T-helper 17 cell (primary cell): ENCODE results near the gene HPD. TPM values are rescaled to one million over a fixed set of nuclear protein-coding genes. Genes with fewer than 3 reads are reported as not detected.

ENCODE experiments used
- ATAC-seq: fragments of 150-1000 bp; cut with Tn5 transposase; 2 replicates; pipeline ENCODE4 v1.10.0; 2021; ENCODE audit warnings: mild to moderate bottlenecking, moderate library complexity
- DNase-seq, 3 donors: peaks; one replicate each; pipeline versions ENCODE4 v3.0.0 to v3.0.0-alpha.2; 2020 to 2021
- H3K9me3 ChIP-seq: one replicate; pipeline ENCODE4 v1.7.0; 2013; ENCODE audit warnings: low read length, mild to moderate bottlenecking; ENCODE audit not compliant: control insufficient read depth, poor library complexity, severe bottlenecking
- H3K27ac Mint-ChIP-seq: one replicate; pipeline ENCODE4 v1.8.0; 2022; ENCODE audit warnings: mild to moderate bottlenecking, moderate library complexity, mixed read lengths
- H3K27me3 Mint-ChIP-seq: one replicate; pipeline ENCODE4 v1.8.0; 2022; ENCODE audit warnings: mixed read lengths
- H3K36me3 Mint-ChIP-seq: one replicate; pipeline ENCODE4 v1.8.0; 2022; ENCODE audit warnings: low read depth, mixed read lengths
- H3K4me1 Mint-ChIP-seq: one replicate; pipeline ENCODE4 v1.8.0; 2022; ENCODE audit warnings: mild to moderate bottlenecking, mixed read lengths
- H3K4me3 Mint-ChIP-seq: one replicate; pipeline ENCODE4 v1.8.0; 2022; ENCODE audit warnings: mild to moderate bottlenecking, moderate library complexity, mixed read lengths
- total RNA-seq, 4 donors: library from RNA in 2 of 4; stranded (reverse) in 2 of 4; gene quantifications; one replicate each; pipeline ENCODE4 v1.2.3 and lab custom pipeline; 2022 to 2026

Gene HPD
- total RNA-seq, 2 donors from 2014 or later: not detected

DNA sequence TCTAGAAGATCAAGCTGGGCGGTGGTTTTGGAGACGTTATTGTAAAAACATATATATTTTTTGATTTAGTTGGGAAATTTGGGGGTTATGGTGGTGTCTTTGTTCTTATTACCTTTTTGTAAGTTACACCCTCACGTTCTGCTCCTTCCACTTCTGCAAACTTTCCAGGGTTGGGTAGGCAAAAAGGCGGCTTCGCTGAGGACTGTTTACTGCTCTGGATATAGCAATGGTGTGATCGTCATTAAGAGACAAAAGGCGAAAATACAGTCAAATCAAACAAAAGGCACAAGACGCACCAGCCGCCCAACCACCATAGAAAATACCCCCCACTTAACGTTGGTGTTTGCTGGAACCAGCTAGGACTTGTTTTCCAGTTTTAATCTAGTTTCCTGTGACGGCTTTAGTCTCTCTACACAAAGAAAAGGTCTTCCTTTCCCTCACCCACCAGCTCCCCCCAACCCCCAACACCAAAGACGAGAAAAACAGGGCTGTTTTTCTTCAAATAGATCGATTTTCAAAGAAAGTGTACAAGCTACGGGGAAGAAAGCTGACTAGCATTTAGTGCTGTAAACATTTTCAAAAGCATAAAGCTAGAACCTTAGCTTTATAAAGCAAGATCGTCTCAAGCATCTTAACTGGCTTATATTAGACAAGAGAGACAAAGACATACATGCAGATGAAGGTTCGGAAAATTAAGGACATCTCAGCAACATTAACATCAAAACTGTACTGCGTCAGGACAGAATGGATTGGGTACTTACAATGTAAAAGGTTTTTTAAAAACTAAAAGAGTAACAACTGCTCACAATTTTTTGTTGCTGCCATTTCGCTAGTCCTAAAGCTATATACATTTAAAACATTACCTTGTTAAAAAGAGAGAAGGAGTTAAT is 56.8 kb downstream of the HPD start:
- no peaks in the 10 kb centered on the region for H3K9me3 ChIP-seq
- H3K4me1 Mint-ChIP-seq: peaks cover 51% of the 10 kb centered on the region
- H3K36me3 Mint-ChIP-seq: peaks cover 18% of the 10 kb centered on the region
- H3K27me3 Mint-ChIP-seq: no peaks in the 10 kb centered on the region
- H3K27ac Mint-ChIP-seq: peak overlapping the region; percentile 99
- DNase-seq (peak in 1 of 3 donors; percentile 22), ATAC-seq (peak; percentile 14)
- peak overlapping the region; percentile 99 for H3K4me3 Mint-ChIP-seq

DNA sequence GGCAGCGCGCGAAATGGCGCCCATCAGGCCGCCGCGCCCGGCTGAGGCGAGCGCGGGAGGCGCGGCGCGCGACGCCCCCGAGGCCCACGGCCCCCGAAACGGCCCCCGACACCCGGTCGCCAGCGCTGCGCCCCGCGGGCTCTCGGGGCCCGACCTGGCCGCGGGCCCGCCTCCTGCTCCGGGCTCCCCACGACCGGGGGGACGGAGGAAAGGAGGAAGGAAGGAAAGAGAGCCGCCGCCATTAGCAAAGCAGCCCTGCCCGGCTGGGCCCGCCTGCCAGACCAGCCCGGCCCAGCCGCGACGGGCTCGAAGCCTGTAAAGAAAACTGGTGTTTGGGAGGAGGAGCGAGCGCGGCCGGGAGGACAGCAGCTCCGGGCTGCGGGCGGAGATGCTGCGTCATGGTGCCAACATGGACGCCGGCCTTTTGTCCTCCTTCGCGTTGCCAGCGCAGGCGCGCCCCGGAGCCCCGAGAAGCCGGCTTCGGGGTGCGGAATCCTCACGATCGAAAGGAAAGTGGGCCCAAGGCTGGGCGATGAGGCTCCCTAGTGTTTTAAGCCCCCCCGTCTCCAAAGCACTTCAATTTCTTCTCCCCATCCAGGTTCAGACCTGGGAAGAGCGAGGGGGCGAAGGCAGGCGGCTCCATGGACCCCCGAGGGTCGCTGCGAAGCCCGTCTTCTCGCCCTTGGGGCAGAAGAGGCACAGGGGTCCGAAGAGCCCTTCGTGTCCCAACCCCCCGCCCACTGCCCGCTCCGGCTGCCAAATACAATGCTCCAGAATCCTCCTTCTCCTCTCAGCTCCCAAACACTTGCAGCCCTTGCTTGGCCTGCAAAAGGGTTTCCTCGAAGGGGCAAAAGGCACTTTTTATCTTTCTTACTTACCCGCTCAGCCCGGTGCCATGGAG is 57.7 kb downstream of the HPD start:
- H3K9me3 ChIP-seq: no peaks in the 10 kb centered on the region
- ATAC-seq (peak; percentile 28), DNase-seq (peak; percentile 58 to 60 (median 59))
- Mint-ChIP-seq H3K36me3 (peaks cover 15% of the 10 kb centered on the region), H3K27ac (peak overlapping the region; percentile 99), H3K4me3 (peak overlapping the region; percentile 99), H3K27me3 (no peaks in the 10 kb centered on the region), H3K4me1 (peaks cover 43% of the 10 kb centered on the region)

DNA sequence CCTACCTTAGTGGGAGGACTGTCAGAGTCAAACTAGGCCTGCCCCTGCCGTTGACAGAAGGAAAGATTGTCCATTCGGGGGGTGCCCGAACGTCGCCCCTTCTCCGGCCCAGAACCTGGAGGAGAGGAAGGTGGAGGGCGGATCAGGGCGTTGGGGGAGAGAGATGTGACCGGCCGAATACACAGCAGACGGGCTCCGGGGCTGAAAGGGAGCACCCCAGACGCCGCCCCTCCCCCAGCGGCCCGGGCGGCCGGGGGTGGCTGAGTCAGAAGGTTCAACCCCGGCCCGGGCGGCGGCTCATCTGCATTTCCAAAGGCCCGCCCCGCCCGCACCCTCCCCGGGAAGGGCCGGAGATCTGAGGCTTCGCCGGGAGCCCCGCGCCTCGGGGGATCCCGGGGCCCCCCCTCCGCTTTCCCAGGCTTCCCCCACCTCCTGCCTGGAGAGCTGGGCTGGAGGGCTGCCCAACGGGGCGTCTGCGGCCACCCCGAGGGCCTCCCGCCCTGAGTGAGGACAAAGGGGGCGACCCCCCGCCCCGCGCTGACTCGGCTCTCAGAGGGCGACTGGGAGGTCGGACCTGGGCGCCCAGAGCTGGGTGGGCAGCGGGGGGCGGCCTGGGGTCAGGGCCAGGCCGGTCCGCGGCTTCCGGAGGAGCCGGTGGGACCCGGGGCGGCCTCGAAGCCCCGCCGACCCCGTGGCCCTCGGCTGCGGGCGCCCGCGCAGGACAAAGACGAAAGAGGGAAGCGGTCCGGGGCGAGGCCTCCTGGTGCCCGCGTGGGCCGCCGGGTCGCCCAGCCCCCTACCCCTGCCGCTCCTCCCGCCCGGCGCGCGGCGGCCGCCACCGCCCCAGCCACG is 58.6 kb downstream of the HPD start:
- Mint-ChIP-seq H3K4me1 (peaks cover 43% of the 10 kb centered on the region), H3K36me3 (peaks cover 15% of the 10 kb centered on the region), H3K27me3 (no peaks in the 10 kb centered on the region), H3K27ac (peak overlapping the region; percentile 99), H3K4me3 (peak overlapping the region; percentile 88)
- ATAC-seq: peak; percentile 22
- no peaks in the 10 kb centered on the region for H3K9me3 ChIP-seq
- DNase-seq: peak; percentile 57 to 72 (median 69)

DNA sequence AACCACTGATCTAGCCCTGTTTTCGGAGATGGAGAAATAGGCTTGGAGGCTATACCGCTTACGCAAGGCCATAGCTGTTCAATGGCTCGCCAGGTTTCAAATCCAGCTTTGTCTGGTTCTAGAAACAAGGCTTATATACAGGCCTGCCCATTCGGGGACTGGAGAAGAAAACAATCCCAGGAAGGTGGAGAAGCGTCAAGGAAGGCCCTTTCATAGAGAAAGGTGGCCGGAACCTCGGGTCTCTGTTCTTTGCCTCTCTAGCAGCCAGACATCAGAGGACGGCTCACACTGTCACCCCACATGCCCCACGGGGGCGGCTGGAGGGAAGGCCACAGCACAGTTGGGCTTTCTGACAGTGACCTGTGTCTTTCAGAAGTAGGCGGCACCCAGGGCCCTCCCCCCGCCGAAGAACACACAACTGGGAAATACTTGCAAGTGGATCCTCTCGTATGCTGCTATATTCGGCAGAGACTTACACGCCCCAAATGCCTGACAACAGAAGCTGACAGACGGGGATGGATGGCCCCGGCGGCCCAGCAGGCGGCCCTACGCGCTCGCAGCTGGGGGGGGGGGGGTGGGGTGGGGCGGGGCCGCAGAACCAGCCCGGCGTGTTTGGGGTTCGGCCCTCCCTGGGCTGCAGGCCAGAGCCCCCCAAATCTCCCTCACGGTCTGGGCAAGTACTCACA is 59.4 kb downstream of the HPD start:
- peak overlapping the region; percentile 88 for H3K4me3 Mint-ChIP-seq
- ATAC-seq (peak; percentile 20), DNase-seq (peak; percentile 36 to 41 (median 40))
- peaks cover 48% of the 10 kb centered on the region for H3K4me1 Mint-ChIP-seq
- H3K27ac Mint-ChIP-seq: peak overlapping the region; percentile 83
- H3K9me3 ChIP-seq: no peaks in the 10 kb centered on the region
- no peaks in the 10 kb centered on the region for H3K27me3 Mint-ChIP-seq
- peaks cover 13% of the 10 kb centered on the region for H3K36me3 Mint-ChIP-seq

GRCh38 chr12:121798787-121799155 is 59.9 kb downstream of the HPD start:
- DNase-seq (no peak), ATAC-seq (no peak)
- Mint-ChIP-seq H3K27ac (peak overlapping the region; percentile 83), H3K4me3 (peak overlapping the region; percentile 88), H3K4me1 (peaks cover 49% of the 10 kb centered on the region), H3K36me3 (peaks cover 13% of the 10 kb centered on the region), H3K27me3 (no peaks in the 10 kb centered on the region)
- no peaks in the 10 kb centered on the region for H3K9me3 ChIP-seq

- H3K9me3 ChIP-seq: no peaks in the 10 kb centered on the region
- no peak for ATAC-seq
- H3K4me3 Mint-ChIP-seq: peak overlapping the region; percentile 88
- H3K27ac Mint-ChIP-seq: peak overlapping the region; percentile 83
- no peaks in the 10 kb centered on the region for H3K27me3 Mint-ChIP-seq
- peaks cover 13% of the 10 kb centered on the region for H3K36me3 Mint-ChIP-seq
- DNase-seq: no peak
- H3K4me1 Mint-ChIP-seq: peaks cover 49% of the 10 kb centered on the region
These were observed 60.5 kb downstream of the HPD start for GRCh38 chr12:121797937-121798786.

DNA sequence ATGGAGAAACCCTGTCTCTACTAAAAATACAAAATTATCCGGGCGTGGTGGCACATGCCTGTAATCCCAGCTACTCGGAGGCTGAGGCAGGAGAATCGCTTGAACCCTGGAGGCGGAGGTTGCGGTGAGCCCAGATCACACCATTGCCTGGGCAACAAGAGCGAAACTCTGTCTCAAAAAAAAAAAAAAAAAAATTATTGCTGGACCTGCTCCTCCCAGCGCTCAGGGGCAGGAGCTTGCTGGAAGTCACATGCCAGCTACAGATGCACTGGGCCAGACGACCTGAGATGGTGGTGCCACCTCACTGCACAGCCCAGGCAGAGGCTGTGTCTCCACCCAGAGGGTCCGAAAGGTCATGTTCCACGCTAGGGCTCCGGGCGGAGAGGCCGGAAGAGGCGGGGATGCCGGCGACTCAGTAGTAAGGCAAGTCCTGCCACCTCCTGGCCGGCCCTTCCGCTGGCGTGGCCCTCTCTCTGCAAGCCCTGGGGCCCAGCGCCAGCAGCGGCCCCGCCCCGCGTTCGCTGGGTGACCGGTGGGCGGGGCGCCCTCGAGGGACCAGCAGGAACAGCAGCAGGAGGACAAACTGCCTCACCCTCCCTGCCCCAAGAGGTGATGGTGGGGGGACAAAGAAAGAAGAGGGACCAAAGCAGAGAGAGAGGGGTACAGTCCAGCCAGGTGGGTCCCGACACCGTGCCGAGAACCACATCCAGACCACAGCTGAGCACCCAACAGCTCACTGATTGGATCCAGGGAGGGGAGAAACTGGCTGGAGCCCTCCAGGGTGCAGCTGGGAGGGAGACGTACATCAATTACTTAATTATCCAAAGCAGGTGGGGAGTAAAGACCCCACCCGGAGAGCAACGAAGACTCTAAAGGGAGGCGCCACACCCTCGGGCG is 61.6 kb downstream of the HPD start:
- H3K4me3 Mint-ChIP-seq: peak overlapping the region; percentile 77
- ATAC-seq (no peak), DNase-seq (no peak)
- no peaks in the 10 kb centered on the region for H3K9me3 ChIP-seq
- no peaks in the 10 kb centered on the region for H3K27me3 Mint-ChIP-seq
- peak overlapping the region; percentile 83 for H3K27ac Mint-ChIP-seq
- H3K4me1 Mint-ChIP-seq: peaks cover 43% of the 10 kb centered on the region
- peaks cover 7% of the 10 kb centered on the region for H3K36me3 Mint-ChIP-seq

- H3K4me1 Mint-ChIP-seq: peaks cover 44% of the 10 kb centered on the region
- peak; percentile 26 for ATAC-seq
These were observed 63.4 kb downstream of the HPD start for GRCh38 chr12:121795034-121795968.

GRCh38 chr12:121794534-121795033 is 64.1 kb downstream of the HPD start:
- Mint-ChIP-seq H3K4me3 (peak overlapping the region; percentile 98), H3K27me3 (no peaks in the 10 kb centered on the region), H3K4me1 (peaks cover 51% of the 10 kb centered on the region), H3K27ac (peak overlapping the region; percentile 96), H3K36me3 (peaks cover 6% of the 10 kb centered on the region)
- DNase-seq: peak in 2 of 3 donors; percentile 44 to 53
- peak; percentile 27 for ATAC-seq
- no peaks in the 10 kb centered on the region for H3K9me3 ChIP-seq

More at GRCh38 chr12:121795034-121795968, 63.4 kb downstream of the HPD start:
- H3K27me3 Mint-ChIP-seq: no peaks in the 10 kb centered on the region
- H3K9me3 ChIP-seq: no peaks in the 10 kb centered on the region
- DNase-seq: peak; percentile 73 to 77 (median 75)
- H3K36me3 Mint-ChIP-seq: peaks cover 5% of the 10 kb centered on the region
- peak overlapping the region; percentile 98 for H3K4me3 Mint-ChIP-seq
- H3K27ac Mint-ChIP-seq: peak overlapping the region; percentile 96
